NB4 (cell line): Measurements from ENCODE around the gene ARL4A.
"Not testable (repeated sequence)": the region's sequence is repeated elsewhere in the genome, so short reads cannot be mapped to it uniquely, and the experiment has no call there.

Source experiments
- DNase-seq: peaks from one replicate; pipeline ENCODE4 v3.0.0; 2010; ENCODE audit warnings: low read depth
- H3K4me3 ChIP-seq: one replicate; pipeline ENCODE4 v1.5.1; 2011; ENCODE audit warnings: mild to moderate bottlenecking, low read depth, low read length, moderate library complexity
- CTCF ChIP-seq: IDR thresholded peaks from one replicate; pipeline ENCODE4 v1.5.1; 2012; ENCODE audit warnings: low read depth, low read length
- MYC ChIP-seq: IDR thresholded peaks from 2 replicates; pipeline ENCODE4 v1.6.1; 2011; ENCODE audit warnings: low read depth, low read length
- POLR2A ChIP-seq: IDR thresholded peaks from 2 replicates; pipeline ENCODE4 v1.6.1; 2011; ENCODE audit warnings: mild to moderate bottlenecking; ENCODE audit not compliant: insufficient read length; ENCODE audit errors: extremely low read depth
- TF ChIP-seq, protein P1 (sequence below): IDR thresholded peaks from 2 replicates; pipeline ENCODE4 v1.6.1; 2011; ENCODE audit warnings: low read depth, low read length

ARL4A gene

GRCh38 chr7:12661581-12661980 is 25.9 kb upstream of the ARL4A start:
- H3K4me3 ChIP-seq: no peak overlapping the region
- no peak for DNase-seq
- TF ChIP-seq, protein P1, sequence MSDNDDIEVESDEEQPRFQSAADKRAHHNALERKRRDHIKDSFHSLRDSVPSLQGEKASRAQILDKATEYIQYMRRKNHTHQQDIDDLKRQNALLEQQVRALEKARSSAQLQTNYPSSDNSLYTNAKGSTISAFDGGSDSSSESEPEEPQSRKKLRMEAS: no peak
- TF ChIP-seq CTCF (no peak), POLR2A (no peak)

GRCh38 chr7:12670000-12670729 is 17.3 kb upstream of the ARL4A start:
- TF ChIP-seq, protein P1: no peak
- TF ChIP-seq CTCF: no peak
- TF ChIP-seq MYC: no peak
- TF ChIP-seq POLR2A: no peak
- DNase-seq: no peak

GRCh38 chr7:12670743-12671520 is 16.5 kb upstream of the ARL4A start:
- TF ChIP-seq POLR2A: no peak
- no peak for TF ChIP-seq MYC
- TF ChIP-seq, protein P1: no peak
- TF ChIP-seq CTCF: no peak
- H3K4me3 ChIP-seq: no peak overlapping the region
- peak; percentile 45 for DNase-seq

More at GRCh38 chr7:12670000-12670729, 17.3 kb upstream of the ARL4A start:
- H3K4me3 ChIP-seq: no peak overlapping the region

- not testable (repeated sequence) for H3K4me3 ChIP-seq, DNase-seq
Observed at GRCh38 chr7:12673436-12673835, 14.0 kb upstream of the ARL4A start.

GRCh38 chr7:12674053-12674452 is 13.4 kb upstream of the ARL4A start:
- TF ChIP-seq POLR2A (no peak), MYC (no peak), CTCF (no peak)
- TF ChIP-seq, protein P1: no peak
- no peak for DNase-seq

GRCh38 chr7:12674861-12675260 is 12.6 kb upstream of the ARL4A start:
- DNase-seq: peak; percentile 86
- no peak overlapping the region for H3K4me3 ChIP-seq
- TF ChIP-seq, protein P1: no peak
- TF ChIP-seq MYC (no peak), POLR2A (no peak), CTCF (peak; percentile 87)

More at GRCh38 chr7:12674053-12674452, 13.4 kb upstream of the ARL4A start:
- no peak overlapping the region for H3K4me3 ChIP-seq
